HG03354 (cell line): ENCODE measurements around the gene PMM2.
"Not testable (repeated sequence)": the region's sequence is repeated elsewhere in the genome, so short reads cannot be mapped to it uniquely, and the experiment has no call there.

Source experiments
- ATAC-seq: cut with Tn5 transposase; IDR thresholded peaks from one replicate; pipeline ENCODE4 v1.9.1; 2021; ENCODE audit warnings: mild to moderate bottlenecking; ENCODE audit not compliant: unreplicated experiment, poor library complexity, severe bottlenecking

The PMM2 gene

DNA sequence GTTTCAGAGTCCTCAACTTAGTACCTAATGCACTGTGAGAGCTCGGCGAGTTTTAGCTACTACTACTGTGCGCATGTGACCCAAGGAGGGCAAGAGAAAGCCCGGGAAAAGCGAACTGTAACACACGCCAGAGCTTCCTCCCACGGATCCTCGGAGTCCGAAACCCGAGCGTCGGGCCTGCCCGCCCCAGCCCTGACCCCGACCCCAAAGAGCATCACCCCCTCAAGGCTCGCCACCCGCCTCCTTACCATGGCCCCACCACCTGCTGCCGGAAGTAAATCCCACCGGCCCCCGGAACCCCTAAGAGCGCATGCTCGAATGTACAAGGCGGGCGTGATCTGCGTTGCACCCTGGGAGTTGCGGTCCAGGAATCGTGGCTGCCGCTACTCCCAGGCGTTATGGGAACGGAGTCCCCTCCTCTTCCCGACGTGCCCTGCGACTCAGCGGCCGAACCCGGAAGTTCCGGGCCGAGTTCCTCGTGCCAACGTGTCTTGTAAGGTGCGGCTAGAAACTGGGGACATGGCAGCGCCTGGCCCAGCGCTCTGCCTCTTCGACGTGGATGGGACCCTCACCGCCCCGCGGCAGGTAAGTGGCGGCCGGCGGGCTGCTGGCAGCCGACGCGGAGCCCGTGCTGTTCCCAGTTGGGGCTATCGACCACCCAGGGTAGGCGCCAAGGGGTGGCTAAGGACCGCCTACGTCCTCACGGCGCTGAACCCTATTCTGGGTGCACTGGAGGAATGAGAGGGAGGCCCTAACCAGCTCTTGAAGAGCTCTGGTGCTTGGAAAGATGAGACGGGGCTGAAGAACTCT, at the start of gene PMM2, which contains the start of gene TMEM186:
PMM2 (plus strand) TSS at position 476 of the 810 bp plus-strand sequence; CDS start at position 520, 44 bp downstream.
TMEM186 (minus strand) TSS at position 276 of the 810 bp plus-strand sequence; CDS start at position 251, 25 bp downstream.
- ATAC-seq = peak; percentile 95

DNA sequence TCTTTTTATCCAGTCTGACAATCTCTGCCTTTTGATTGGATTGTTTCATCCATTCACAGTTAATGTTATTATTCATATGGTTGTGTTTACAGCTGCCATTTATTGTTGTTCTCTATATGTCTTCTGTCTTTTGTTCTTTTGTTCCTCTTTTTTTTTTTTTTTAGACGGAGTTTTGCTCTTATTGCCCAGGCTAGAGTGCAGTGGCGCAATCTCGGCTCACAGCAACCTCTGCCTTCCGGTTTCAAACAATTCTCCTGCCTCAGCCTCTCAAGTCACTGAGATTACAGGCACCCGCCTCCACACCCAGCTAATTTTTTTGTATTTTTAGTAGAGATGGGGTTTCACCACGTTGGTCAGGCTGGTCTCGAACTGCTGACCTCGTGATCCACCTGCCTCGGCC, 48.7 kb upstream of the PMM2 start:
- ATAC-seq = not testable (repeated sequence)

DNA sequence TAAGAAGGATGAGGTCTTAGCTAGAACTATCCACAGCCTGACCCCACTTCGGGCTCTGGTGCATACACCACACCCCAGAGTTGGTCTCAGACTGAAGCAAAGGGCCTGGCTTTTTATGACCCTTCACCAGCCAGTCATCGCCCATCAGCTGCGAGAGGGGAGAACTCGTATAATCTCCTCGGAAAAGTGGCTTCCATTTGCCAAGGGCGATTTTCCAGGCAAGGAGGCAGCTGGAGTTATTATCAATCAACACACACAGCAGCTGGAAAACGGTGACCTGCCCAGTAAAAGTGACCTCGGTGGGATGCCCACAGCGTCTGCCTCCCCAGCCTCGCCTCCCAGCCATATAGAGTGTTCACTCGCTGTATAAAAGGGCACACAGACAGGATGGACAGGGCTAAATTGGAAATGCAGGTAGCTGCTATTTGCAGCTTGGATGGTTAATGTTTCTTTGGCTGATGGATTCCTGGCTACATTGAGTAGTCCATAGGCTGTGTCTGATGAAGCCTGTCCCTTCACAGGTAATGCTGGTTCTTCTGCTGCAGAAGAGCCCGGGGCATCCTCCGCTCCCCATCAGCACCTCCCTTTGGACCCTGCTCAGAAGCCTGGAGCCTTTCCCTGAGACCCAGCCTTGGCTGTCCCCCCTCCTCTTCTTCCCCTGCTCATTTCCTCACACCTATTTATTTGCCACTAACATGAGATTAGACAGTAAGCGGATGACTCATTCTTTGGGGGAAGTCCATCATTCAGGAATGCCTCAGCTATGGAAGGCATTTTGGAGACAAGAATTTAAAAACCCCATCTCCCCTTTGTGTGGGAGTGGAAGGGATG, 45.9 kb upstream of the PMM2 start:
- ATAC-seq = no peak

DNA sequence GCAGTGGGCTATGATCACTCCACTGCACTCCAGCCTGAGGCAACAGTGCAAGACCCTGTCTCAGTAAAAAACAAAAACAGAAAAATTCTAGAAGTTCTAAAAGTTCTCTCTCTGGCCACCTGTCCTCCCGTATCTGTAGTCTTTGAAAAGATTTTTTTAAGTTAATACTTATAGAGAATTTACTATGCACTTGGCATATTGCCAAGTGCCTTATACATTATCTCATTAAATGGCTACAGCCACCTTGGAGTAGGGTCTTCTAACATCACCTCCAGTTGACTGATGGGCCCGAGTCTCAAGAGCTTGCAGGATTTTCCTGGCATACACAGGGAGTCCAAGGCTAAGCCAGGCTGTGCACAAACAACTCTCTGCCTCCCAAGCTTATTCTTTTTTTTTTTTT, 44.9 kb upstream of the PMM2 start:
- no peak for ATAC-seq

DNA sequence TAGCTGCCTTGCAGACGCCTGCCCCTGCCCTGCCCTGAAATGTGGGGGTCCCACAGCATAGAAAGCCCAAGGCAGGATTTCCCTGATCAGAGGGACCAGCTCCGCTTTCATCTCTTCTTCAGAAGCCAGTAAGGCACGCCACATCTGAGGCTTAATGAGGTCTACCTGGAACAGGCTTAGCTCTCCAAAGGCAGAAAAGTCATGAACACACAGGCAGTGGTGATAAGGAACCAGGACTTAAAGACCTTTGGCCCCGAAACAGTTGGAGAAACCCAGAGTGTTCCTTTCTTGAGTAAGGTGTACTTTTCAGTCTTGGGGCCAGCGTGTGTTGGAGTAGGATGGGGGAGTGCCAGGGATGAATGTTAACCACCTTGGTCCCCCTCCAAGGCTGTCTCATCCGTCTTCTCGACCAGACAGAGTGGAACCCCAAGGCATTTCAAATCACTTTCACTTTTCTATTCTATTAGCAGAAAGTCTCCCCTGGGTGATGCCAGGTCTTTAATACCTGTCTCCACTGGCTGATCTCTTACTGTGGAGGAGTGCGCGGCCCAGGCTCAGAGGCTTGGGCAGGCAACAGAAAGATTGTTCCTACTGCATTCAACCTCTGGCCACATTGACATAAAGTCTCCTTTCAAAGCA, 44.1 kb upstream of the PMM2 start:
- no peak for ATAC-seq

- no peak for ATAC-seq
Observed at GRCh38 chr16:8756755-8757154, 40.9 kb upstream of the PMM2 start.

GRCh38 chr16:8758022-8758421, 39.6 kb upstream of the PMM2 start:
- no peak for ATAC-seq

GRCh38 chr16:8760021-8760420, 37.6 kb upstream of the PMM2 start:
- ATAC-seq = no peak

DNA sequence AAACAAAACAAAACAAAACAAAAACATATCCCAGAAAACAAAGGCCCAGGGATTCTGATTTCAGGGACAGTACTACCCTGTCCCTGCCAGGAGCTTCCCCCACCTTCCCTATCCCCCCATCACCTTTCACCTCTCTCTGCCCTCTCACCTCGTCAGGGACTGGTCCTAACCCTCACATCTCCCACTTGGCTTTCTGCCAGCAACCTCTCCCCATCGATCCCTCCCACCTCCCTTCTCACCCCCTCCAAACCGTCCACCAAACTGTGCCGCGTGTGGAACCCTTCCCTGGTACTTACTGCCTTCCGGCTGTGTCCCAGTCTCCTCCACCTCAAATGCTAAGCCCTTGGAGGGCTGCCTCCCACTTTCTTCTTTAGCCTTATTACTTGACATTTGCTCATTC, 36.6 kb upstream of the PMM2 start:
- ATAC-seq = no peak

DNA sequence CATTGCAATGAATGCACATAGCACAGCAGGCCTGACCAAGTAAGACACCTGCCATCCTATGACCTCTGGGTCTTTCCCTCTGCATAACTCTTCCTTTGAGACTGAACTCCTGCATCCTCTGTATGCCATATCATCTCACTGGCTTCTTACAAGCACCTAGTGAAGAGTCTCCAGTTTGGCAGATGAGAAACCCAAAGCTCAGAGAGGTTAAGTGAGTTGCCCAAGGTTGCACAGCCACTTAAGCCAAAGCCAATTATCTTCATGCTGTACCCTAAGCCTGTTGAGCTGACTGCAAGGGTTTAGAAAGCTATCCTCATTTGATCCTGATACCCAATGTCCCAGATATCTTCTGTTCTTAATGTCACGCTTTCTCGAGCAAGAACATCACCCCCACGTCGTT, 35.4 kb upstream of the PMM2 start:
- no peak for ATAC-seq

DNA sequence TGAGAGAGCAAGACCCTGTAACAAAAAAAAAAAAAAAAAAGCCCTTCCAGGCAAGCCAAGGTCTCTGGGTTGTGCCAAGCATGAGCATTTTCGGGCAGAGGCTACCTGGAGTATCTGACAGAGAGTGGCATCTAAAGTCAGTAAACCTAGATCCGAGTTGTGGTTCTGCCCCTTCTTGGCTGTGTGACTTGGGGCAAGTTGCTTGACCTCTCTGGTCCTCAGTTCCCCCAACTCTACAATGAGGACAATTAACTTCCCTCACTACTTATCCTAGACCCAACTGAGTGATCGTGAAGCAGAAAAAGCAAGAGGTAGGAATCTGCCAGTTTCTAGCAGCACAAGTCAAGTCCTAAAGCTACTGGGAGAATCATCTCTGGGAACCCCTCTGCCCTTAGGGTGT, 34.6 kb upstream of the PMM2 start:
- ATAC-seq = no peak

GRCh38 chr16:8763899-8764298, 33.7 kb upstream of the PMM2 start:
- ATAC-seq = no peak

GRCh38 chr16:8764525-8765250, 33.0 kb upstream of the PMM2 start:
- ATAC-seq = no peak

- ATAC-seq = no peak
Observed at GRCh38 chr16:8767176-8767575, 30.5 kb upstream of the PMM2 start.

- ATAC-seq = no peak
Observed at GRCh38 chr16:8768283-8768682, 29.4 kb upstream of the PMM2 start.

DNA sequence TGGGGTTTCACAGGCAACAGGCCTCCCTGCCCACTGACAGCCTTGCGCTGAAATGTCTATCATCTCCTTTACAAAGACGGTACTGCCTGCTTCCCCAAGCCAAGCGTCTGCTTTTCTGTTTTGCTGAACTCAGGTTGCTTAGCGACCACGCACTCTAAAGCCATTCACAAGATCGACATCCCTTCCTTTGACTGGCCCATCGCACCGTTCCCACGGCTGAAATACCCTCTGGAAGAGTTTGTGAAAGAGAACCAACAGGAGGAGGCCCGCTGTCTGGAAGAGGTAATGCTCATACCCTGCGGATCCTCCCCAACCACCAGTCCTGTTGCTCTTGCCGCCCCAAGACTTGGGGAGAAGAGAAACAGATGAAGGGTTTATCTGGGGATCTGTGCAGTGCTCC, 28.9 kb upstream of the PMM2 start:
- ATAC-seq = no peak

GRCh38 chr16:8773537-8773936, 24.1 kb upstream of the PMM2 start:
- no peak for ATAC-seq

DNA sequence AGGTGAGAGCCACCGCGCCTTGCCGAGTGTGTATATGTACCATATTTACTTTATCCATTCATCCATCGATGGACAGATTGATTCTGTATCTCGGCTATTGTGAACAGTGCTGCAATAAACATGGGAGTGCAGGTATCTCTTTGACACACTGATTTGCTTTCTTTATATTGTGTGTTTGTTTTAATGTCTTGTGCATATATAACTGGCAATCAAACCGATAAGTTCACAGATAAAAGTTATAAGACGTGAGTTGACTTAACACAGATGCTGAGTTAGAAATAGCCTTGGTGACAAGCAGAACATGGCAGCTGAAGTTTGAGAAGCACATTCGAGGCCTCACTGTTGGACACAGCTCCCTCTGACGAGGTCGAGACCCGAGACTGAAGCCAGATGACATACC, 23.4 kb upstream of the PMM2 start:
- ATAC-seq = no peak

GRCh38 chr16:8775359-8775758, 22.3 kb upstream of the PMM2 start:
- ATAC-seq = no peak

- no peak for ATAC-seq
Observed at GRCh38 chr16:8776129-8776584, 21.5 kb upstream of the PMM2 start.
